NCI-H187 (cell line): ENCODE measurements around the gene B4GALNT3.
A peak's percentile ranks its signal among the peaks of the same experiment; 100 is the strongest.
"Not testable (repeated sequence)": the region's sequence is repeated elsewhere in the genome, so short reads cannot be mapped to it uniquely, and the experiment has no call there.

Experiments
- DNase-seq, 2 experiments: peaks; one replicate each; lab custom pipeline; 2025; lab: John Stamatoyannopoulos, UW

The B4GALNT3 gene

DNA sequence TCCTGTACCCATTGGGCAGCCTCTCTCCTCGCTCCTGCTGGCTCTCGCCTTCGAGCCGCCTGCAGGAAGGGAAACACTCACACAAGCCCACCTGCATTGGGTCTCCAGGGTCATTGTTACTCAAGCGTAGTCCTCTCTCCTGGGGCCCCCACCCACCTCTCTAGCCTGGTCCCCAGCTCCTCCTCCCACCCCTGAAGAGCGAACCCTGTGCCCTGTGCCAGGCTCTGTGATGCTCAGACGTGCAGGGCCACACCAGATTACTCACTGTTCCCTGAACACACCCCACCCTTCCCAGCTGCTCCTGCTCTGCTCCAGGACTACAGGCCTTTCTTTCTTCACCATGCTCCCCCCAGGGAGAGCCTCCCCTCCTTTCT, 115.4 kb downstream of the B4GALNT3 start:
- DNase-seq: no peak

DNA sequence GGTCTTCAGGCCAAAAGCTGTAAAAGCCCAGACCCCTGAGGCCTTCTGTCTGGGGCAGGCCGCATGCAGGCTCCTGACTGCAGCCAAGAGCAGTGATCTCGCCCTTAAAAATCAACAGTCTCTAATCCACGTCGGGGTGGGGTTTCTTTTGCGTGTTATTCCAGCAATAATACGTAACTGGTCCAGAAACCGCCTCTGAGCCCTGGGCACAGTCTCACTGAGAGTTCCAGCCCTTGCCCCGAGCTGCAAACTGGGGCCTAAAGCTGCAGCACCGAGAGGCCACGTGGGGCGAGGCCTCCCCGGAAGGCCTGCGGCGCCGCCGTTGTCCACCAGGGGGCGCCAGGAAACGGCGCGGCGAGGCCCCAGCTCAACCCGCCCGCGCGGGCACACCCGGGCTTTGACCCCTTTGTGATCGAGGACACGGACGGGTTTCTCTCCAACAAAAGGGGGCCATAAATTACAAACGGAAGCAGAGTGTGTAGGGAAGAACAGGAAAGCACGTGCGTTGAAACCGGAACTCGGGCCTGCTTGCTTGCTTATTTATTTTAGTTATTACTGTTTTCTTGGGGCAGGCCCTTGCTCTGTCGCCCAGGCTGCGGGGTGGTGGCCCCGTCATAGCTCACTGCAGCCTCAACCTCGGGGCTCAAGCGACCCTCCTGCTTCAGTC, 116.3 kb downstream of the B4GALNT3 start:
- peak; percentile 43 to 52 for DNase-seq

- DNase-seq: no peak
Observed at GRCh38 chr12:576615-577110, 116.9 kb downstream of the B4GALNT3 start.

DNA sequence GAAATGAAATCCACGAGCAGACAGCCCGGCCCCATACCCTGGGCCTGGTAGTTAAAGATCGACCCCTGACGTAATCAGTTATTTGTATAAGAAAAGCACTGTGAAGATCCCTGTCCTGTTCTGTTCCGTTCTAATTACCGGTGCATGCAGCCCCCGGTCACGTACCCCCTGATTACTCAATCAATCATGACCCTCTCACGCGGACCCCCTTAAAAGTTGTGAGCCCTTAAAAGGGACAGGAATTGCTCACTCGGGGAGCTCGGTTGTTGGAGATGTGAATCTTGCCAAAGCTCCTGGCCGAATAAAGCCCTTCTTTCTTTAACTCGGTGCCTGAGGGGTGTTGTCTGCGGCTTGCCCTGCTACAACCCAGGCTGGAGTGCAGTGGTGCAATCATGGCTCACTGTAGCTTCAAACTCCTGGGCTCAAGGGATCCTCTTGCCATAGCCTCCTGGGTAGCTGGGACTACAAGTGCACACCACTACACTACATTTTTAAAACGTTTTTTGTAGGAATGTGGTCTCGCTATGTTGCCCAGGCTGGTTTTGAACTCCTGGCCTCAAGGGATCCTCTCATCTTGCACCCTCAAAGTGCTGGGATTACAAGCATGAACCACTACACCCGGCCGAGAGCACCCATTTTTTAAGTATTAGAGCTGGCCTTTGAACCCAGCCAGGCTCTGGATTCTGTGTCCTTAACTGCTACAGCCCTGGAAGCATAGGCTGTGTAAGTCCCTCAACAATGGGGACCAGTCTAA, 118.4 kb downstream of the B4GALNT3 start:
- DNase-seq: not testable (repeated sequence)

DNA sequence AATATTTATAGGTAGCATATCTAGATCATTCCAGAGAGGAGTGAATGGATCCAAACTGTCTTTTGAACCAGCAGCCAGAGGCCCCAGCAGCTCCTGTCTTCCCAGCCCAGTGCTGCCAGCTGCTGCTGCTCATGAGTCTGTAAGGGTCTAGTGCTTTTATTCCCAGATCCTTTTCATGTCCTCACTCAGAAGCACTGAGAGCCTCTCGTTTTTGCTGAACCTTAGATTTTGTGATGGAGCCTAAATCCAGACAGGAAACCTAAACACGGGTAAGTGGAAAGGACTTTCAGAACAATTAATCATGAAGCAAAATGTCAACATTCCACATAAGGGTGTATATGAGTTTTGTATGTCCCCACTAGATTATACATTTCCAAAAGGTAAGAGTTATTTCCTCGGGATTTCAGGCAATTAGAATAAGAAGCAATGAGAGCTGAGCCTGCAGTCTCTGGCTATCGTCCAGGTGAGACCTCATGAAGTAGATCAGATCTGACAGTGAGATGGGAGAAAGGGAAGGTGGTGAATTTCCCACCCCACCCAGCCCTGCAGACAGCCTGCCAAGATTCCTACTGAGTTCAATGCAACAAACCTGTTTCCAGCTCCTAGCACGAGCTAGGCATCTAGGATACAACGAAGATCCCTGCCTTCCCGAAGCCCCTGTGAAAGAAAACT, 119.1 kb downstream of the B4GALNT3 start:
- DNase-seq: no peak

GRCh38 chr12:579420-580110, 119.8 kb downstream of the B4GALNT3 start:
- no peak for DNase-seq

- no peak for DNase-seq
Observed at GRCh38 chr12:580813-581212, 121.1 kb downstream of the B4GALNT3 start.

DNA sequence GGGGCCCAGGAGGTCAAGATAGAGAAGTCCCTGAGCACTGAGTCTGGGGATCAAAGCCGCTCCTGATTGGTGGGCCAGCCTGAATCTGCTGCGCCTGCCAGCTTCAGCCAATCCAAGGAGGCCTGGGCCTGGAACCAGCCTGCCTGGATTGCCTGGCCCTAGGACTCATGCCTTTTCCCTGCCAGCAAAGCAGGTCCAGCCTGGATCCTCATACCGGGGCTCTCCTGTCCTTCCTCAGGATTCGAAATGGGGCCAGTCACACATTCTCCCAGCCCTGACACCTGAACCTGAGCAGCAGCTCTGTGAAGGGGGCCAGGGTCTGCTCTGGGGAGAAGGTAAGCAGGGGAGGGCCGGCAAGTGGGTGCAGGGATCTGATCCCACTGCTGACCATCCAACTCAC, 121.6 kb downstream of the B4GALNT3 start:
- no peak for DNase-seq

DNA sequence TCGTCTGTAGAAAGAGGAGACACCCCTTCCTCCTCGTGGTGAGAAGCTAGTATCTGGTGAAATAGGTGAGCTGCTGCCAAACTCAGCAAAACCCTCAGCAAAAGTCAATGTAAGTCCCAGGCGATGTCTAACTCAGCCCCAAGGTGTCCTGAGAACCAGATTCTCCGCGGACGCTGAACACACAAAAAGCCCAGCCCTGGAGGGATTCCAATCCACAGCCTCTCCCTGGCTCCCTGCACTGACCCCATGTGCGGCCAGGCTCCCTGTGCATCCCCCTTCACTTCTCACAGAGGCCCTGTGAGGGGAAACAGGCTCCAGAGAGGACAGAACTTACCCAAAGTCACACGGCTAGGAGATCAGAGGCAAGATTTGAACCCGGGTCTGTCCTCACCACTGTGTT, 122.0 kb downstream of the B4GALNT3 start:
- DNase-seq: no peak

DNA sequence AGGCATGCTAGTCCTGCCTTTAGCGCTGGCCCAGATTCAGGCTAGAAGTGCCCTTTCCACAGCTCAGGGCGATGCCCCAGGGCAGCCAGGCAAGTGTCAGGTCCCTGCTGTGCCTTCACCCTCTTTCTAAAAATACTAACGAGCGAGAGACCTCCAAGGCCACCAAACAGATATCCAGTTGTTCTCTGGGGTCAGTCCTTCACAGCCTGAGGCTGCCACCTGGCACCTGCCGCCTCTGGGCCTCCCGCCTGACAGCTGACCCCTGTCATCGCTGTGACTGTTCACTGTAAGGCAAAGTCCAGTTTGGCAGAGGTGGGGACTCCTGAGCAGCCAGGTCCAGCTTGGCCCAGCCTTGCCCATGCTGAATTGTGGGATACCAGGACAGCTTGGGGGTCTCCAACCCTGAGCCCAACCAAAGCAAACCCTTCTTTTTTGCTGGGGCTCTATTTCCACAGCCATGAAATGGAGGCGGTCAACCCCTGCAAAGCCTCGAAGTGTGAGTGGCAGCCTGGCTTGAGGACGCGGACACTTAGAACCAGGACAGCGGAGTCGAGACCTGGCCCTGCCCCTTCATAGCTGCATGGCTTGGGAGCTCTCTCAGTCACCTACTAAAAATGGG, 123.6 kb downstream of the B4GALNT3 start:
- no peak for DNase-seq

- no peak for DNase-seq
Observed at GRCh38 chr12:585062-586061, 125.6 kb downstream of the B4GALNT3 start.

DNA sequence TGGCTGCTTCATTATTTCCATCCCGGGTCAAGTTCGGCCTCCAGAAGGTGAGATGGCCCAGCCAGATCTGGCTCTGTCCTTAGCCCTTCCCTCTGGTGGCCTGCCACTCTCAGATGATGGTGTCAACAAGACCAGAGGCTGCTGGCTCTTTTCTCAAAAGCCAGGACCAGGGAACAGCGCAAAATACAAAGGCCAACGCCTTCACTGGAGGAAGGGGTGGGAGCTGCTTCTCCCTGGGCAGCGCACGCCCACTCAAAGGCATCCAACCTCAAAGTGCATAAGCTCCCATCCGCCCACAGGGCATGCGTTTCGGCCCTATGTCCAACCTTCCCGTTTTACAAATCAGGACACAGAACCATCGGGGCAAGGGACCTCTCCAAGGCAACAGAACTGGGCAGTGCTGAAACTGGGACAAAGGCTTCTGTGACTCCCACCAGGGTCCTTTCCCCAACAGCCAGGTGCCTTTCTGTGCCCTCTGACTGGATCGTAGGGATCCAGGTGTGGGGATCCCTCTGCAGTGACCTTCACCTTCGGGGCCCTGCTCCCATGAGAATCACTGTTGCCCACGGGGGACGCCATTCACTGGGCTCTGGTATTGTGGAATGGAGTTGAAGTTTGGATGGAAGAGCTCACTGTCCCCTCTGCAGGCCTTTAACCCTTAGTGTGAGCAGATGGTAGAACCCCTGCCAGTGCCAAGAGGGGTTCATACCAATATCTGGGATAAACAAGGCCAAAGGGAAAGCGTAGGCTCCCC, 126.8 kb downstream of the B4GALNT3 start:
- no peak for DNase-seq

DNA sequence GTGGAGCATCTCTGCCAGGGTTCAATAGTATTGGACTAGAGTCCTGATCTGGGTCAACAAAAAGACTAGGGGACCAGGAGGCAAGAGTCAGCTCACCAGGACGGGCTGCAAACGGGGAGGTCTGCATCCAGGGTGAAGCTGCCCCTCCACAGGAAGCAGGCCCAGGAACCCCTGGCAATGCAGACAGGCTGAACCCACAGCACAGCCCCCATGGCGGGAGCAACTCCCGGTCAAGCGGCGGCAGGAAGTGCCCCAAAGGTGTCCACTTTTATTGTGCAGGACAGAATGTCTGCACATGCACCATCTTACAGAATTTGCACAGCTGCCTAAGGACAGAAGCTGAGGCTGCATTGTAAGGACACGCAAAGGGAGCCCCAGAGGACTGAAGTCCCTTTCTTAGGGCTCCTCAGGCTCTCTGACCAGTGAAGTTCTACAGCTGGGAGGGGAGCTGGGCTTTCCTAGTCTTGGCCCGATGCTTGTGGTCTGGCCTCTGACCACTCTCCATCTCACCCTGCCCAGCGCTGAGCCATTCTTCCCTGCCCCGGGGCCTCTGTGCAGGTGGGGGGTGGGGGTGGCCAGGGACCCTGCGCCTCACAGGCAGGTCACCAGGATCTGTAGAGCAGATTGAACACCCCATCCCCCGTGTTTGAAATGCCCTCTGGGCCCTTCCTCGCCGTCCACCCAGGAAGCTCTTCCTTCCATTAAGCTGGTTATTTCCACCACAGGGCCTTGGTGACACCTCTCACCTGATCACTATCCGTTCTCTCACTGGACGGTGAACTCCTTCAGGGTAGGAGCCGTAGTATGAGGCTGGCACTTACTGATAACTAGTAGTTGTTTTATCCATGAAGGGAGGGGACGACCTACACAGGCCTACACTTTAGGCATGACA, 127.6 kb downstream of the B4GALNT3 start:
- DNase-seq: no peak

DNA sequence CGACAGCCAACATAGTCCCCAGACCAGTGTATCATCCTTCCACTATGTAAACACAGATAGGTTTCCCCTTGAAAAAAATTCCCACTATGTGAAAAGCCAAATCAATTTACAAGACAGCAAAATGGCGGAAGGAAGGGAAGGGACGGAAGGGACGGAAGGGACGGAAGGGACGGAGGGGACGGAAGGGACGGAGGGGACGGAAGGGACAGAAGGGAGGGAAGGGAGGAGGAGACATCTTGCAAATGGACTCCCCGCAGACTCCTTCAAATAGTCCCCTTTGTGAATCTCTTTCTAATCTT, 128.2 kb downstream of the B4GALNT3 start:
- DNase-seq: no peak

DNA sequence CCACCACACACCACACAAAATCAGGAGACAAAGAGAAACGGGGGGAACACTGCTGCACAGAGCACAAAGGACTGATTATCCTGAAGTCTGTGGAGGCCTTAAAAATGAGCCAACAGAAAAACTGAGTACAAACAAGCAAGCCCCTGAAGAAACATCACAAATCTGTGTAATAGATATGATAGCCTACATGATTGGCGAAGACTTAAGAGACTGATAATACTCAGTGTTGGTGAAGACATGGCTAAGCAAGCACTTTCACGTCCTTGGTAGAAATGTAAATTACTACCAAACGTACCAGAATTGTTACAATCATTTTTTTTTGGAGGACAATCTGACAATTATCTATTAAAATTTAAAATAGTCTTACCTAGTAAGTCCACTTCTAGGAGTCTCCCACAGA, 128.9 kb downstream of the B4GALNT3 start:
- no peak for DNase-seq

DNA sequence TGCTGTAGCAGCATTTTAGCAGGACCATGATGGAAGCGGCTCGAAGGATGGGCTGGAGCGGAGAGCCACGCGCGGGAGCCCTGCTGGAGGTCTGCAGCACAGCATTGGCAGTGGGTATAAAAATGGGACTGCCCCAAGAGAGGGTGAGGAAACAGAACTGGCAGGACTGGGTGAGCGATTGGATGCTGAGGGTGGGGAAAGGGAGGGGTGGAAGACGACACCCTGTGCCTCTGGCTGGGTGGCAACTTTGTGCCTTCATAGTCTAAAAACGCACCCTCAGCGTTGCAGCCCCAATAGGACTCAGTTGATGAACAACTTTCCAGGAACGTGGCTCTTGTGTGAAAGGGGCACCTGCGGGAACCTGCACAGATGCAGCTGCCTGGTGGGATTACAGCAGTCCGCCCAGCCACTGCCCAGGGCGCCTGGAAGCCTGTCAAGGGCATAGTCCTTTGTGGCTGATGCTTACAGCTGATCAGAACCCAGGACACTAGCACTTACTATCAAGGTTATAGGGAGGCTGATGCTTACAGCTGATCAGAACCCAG, 130.5 kb downstream of the B4GALNT3 start:
- DNase-seq: no peak

- no peak for DNase-seq
Observed at GRCh38 chr12:591167-592023, 131.7 kb downstream of the B4GALNT3 start.

GRCh38 chr12:592024-592505, 132.3 kb downstream of the B4GALNT3 start:
- DNase-seq: no peak
